ENCODE data around the gene WWOX.

The WWOX gene

DNA sequence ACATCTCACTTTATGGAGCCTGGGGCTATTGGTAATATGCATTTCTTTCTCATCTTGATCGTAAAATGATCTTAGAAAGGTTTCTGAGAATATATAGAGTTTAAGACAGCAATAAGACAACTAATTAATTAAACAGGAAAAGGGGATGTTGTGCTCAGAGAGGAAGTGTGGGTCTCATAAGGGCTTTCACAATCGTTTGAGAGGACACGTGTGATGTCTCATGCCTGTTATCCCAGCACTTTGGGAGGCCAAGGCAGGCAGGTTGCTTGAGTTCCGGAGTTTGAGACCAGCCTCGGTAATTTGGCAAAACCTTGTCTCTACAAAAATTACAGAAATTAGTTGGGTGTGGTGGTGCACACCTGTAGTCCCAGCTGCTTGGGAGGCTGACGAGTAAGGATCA lies 295.6 kb downstream of the WWOX start:
- Mint-ChIP-seq H3K27ac (no peak overlapping the region), H3K27me3 (no peaks in the 10 kb centered on the region), H3K9me3 (peaks cover 10 to 16% of the 10 kb centered on the region in 2 donors), H3K4me3 (no peak overlapping the region), H3K4me1 (no peaks in the 10 kb centered on the region)
- no peak for DNase-seq
- ATAC-seq: no peak

- H3K9me3 Mint-ChIP-seq: peaks cover 10 to 16% of the 10 kb centered on the region in 2 donors
- no peak for DNase-seq
Observed at GRCh38 chr16:78396046-78396445, 296.6 kb downstream of the WWOX start.

GRCh38 chr16:78396673-78397072 lies 297.2 kb downstream of the WWOX start:
- ATAC-seq (no peak), DNase-seq (no peak)
- no peaks in the 10 kb centered on the region for H3K27me3 Mint-ChIP-seq
- no peak overlapping the region for H3K4me3 Mint-ChIP-seq
- no peaks in the 10 kb centered on the region for H3K4me1 Mint-ChIP-seq
- H3K9me3 Mint-ChIP-seq: peaks cover 10 to 16% of the 10 kb centered on the region in 2 donors
- no peak overlapping the region for H3K27ac Mint-ChIP-seq

More at GRCh38 chr16:78396046-78396445, 296.6 kb downstream of the WWOX start:
- Mint-ChIP-seq H3K27ac (no peak overlapping the region), H3K4me1 (no peaks in the 10 kb centered on the region), H3K4me3 (no peak overlapping the region), H3K27me3 (no peaks in the 10 kb centered on the region)
- no peak for ATAC-seq

DNA sequence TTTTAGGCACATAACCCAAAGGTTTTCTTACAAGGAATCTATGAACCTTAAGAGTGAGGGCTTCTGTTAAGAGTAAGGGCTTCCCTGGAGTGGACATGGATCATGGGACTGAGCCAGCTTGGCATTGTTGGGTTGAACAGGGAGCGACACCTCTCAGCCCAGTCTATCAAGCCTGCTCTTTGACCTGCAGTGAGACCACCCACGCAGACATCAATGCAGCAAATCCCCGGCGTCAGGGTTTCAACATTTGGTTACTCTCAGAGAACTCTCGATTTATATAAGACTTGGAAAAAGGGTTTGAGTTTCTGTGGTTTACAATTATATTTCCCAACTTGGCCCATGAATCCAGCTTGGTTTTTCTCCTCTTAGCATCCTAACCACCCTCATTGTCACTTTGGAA lies 299.9 kb downstream of the WWOX start:
- peaks cover 5 to 18% of the 10 kb centered on the region in 2 donors for H3K9me3 Mint-ChIP-seq
- H3K4me3 Mint-ChIP-seq: no peak overlapping the region
- no peaks in the 10 kb centered on the region for H3K4me1 Mint-ChIP-seq
- ATAC-seq (no peak), DNase-seq (no peak)
- H3K27me3 Mint-ChIP-seq: no peaks in the 10 kb centered on the region
- H3K27ac Mint-ChIP-seq: no peak overlapping the region

- Mint-ChIP-seq H3K9me3 (peaks cover 5 to 21% of the 10 kb centered on the region in 2 donors), H3K27ac (no peak overlapping the region), H3K4me3 (no peak overlapping the region), H3K4me1 (no peaks in the 10 kb centered on the region), H3K27me3 (no peaks in the 10 kb centered on the region)
- no peak for ATAC-seq
- no peak for DNase-seq
Observed at GRCh38 chr16:78402833-78403232, 303.4 kb downstream of the WWOX start.

GRCh38 chr16:78405040-78405439 lies 305.6 kb downstream of the WWOX start:
- peaks cover 12 to 31% of the 10 kb centered on the region in 2 donors for H3K9me3 Mint-ChIP-seq
- no peaks in the 10 kb centered on the region for H3K4me1 Mint-ChIP-seq
- ATAC-seq: no peak
- no peaks in the 10 kb centered on the region for H3K27me3 Mint-ChIP-seq
- H3K27ac Mint-ChIP-seq: no peak overlapping the region
- DNase-seq: no peak
- H3K4me3 Mint-ChIP-seq: no peak overlapping the region

GRCh38 chr16:78405833-78406232 lies 306.4 kb downstream of the WWOX start:
- peaks cover 14 to 34% of the 10 kb centered on the region in 2 donors for H3K9me3 Mint-ChIP-seq
- DNase-seq (no peak), ATAC-seq (no peak)
- no peak overlapping the region for H3K27ac Mint-ChIP-seq
- H3K4me3 Mint-ChIP-seq: no peak overlapping the region
- H3K27me3 Mint-ChIP-seq: no peaks in the 10 kb centered on the region
- no peaks in the 10 kb centered on the region for H3K4me1 Mint-ChIP-seq

DNA sequence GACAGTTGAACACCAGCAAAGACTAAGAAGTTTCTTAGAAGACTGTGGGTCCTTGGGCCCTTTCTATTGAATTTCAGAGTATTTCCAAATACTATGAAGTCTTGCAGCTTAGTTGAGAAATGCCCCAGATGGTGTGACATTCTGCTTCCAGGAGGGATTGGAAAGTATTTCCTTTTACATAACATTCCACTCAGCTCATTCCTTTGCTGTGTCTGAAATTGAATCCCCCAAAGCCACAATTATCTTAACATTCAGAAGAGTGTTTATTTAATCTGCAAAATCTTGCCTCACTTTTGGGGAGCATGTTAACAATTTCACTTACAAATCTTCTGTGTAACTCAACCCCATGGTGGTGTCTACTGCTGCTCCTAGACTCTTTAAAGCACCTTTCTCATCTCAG lies 307.7 kb downstream of the WWOX start:
- Mint-ChIP-seq H3K27me3 (no peaks in the 10 kb centered on the region), H3K4me1 (no peaks in the 10 kb centered on the region), H3K4me3 (no peak overlapping the region), H3K9me3 (peaks cover 23 to 45% of the 10 kb centered on the region in 2 donors), H3K27ac (no peak overlapping the region)
- ATAC-seq: no peak
- no peak for DNase-seq

- H3K4me1 Mint-ChIP-seq: no peaks in the 10 kb centered on the region
- no peak for ATAC-seq
- H3K4me3 Mint-ChIP-seq: no peak overlapping the region
- no peaks in the 10 kb centered on the region for H3K27me3 Mint-ChIP-seq
- peaks cover 34 to 47% of the 10 kb centered on the region in 2 donors for H3K9me3 Mint-ChIP-seq
- H3K27ac Mint-ChIP-seq: no peak overlapping the region
- DNase-seq: no peak
Observed at GRCh38 chr16:78413651-78414050, 314.2 kb downstream of the WWOX start.

DNA sequence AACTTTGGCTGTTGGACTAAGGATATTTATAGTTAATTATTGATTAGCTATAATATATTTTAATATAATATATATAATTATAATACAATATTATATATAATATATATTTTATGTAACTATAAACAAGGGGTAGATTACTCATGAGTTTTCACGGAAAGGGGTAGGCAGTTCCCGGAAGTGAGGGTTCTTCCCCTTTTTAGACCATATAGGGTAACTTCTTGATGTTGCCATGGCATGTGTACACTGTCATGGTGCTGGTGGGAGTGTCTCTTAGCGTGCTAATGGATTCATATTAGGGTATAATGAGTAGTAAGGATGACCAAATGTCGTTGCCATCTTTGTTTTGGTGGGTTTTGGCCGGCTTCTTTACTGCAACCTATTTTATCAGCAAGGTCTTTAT lies 315.6 kb downstream of the WWOX start:
- Mint-ChIP-seq H3K9me3 (peaks cover 28 to 37% of the 10 kb centered on the region in 2 donors), H3K4me1 (no peaks in the 10 kb centered on the region), H3K27me3 (no peaks in the 10 kb centered on the region), H3K4me3 (no peak overlapping the region), H3K27ac (no peak overlapping the region)
- no peak for DNase-seq
- ATAC-seq: no peak

- ATAC-seq (no peak), DNase-seq (no peak)
- H3K4me1 Mint-ChIP-seq: no peaks in the 10 kb centered on the region
- H3K27me3 Mint-ChIP-seq: no peaks in the 10 kb centered on the region
- no peak overlapping the region for H3K27ac Mint-ChIP-seq
- H3K4me3 Mint-ChIP-seq: no peak overlapping the region
- H3K9me3 Mint-ChIP-seq: peaks cover 26 to 33% of the 10 kb centered on the region in 2 donors
Observed at GRCh38 chr16:78415669-78416068, 316.2 kb downstream of the WWOX start.

DNA sequence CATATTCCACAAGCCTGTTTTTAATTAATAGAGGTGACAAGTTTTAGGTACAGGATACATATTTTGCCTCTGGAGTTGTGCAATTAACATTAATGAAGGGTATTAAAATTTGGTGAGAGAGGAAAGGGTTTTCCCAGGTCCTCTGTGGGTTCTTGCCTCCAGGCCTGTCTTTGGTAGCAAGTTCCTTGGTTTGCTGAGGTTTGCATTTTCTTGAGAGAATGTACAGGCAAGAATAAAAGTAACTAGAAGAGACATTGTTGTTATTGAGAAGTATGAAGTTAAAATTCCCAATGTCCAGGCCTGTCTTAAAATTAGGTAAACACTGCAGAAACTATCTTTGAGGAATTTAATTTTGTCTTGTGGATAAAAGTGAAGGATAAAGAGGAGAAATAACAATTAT lies 316.9 kb downstream of the WWOX start:
- peaks cover 24 to 30% of the 10 kb centered on the region in 2 donors for H3K9me3 Mint-ChIP-seq
- H3K4me3 Mint-ChIP-seq: no peak overlapping the region
- no peak for ATAC-seq
- no peak overlapping the region for H3K27ac Mint-ChIP-seq
- no peaks in the 10 kb centered on the region for H3K27me3 Mint-ChIP-seq
- no peaks in the 10 kb centered on the region for H3K4me1 Mint-ChIP-seq
- DNase-seq: no peak

DNA sequence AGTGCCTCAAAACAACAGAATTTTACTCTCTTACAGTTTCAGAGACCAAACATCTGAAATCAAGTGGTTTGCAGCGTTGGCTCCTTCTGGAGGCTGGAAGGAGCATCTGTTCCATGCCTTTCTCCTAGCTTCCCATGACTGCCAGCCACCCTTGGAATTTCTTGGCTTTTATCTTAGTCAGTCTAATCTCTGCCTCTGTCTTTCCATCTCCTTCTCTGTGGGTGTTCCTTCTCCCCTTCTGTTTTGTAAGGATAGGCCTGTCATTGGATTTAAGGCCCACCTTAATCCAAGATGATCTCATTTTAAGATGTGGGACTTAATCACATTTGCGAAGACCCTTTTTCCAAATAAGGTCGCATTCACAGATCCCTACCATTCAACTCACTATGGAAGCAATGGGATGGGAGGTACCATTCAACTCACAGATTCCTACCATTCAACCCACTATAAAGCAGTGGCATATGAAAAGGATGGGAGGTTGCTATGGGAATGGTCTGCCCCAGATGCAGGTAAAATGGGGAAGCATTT lies 321.8 kb downstream of the WWOX start:
- no peaks in the 10 kb centered on the region for H3K27me3 Mint-ChIP-seq
- no peaks in the 10 kb centered on the region for H3K4me1 Mint-ChIP-seq
- no peak for ATAC-seq
- no peaks in the 10 kb centered on the region for H3K9me3 Mint-ChIP-seq
- H3K27ac Mint-ChIP-seq: no peak overlapping the region
- DNase-seq: no peak
- no peak overlapping the region for H3K4me3 Mint-ChIP-seq

DNA sequence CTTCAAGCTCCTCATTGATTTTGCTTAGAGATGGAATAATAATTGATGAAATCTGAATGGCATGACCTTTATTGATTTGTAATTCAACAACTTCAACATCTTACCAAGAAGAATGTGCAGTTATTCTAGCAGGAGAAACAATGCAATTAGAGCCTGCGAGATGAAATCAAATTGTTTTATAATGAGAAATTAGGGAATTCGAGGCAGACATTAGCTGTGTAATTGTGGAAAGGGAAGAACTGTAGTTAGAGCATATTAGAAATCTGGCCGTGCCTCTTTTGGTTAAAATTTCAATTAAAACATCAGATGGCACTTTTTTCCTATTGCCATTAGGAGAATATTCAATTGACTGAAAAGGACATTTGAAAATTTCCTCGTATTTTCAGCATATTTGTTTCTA lies 325.8 kb downstream of the WWOX start:
- H3K4me3 Mint-ChIP-seq: no peak overlapping the region
- H3K4me1 Mint-ChIP-seq: no peaks in the 10 kb centered on the region
- H3K27me3 Mint-ChIP-seq: no peaks in the 10 kb centered on the region
- H3K9me3 Mint-ChIP-seq: peaks cover 0 to 7% of the 10 kb centered on the region in 2 donors
- DNase-seq: no peak
- no peak overlapping the region for H3K27ac Mint-ChIP-seq
- ATAC-seq: no peak

DNA sequence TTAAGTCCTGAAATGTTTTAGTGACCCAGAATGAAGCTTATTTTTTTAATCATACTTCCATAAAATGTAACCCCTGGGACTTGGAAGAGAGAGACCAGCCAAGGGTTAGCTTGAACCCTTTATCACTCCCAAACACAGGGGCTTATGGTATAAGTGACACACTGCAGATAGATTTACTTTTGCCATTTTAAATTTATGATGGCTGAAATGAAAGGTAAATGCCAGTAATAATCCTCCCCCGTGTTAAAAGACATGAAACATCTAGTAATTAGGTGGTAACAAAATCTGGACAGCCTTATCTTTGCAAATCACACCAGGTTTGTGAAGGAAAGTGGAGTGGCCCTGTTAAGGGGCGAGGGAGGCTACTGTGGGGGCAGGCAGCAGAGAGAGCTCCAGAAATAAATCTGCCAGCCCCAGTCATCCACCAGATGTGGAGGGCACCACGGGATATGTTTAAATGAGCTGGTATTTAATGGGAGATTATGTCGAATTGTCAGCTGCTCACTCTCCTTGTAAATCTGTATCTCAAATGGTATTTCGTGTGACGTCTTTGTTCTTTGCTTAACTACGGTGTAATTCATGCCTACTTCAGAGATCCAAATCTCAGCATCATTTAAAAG lies 326.5 kb downstream of the WWOX start:
- ATAC-seq (no peak), DNase-seq (no peak)
- no peaks in the 10 kb centered on the region for H3K4me1 Mint-ChIP-seq
- H3K27ac Mint-ChIP-seq: no peak overlapping the region
- no peaks in the 10 kb centered on the region for H3K27me3 Mint-ChIP-seq
- peaks cover 0 to 7% of the 10 kb centered on the region in 2 donors for H3K9me3 Mint-ChIP-seq
- H3K4me3 Mint-ChIP-seq: no peak overlapping the region

- ATAC-seq (no peak), DNase-seq (no peak)
- Mint-ChIP-seq H3K27me3 (no peaks in the 10 kb centered on the region), H3K4me3 (no peak overlapping the region), H3K4me1 (no peaks in the 10 kb centered on the region), H3K9me3 (peaks cover 0 to 7% of the 10 kb centered on the region in 2 donors), H3K27ac (no peak overlapping the region)
Observed at GRCh38 chr16:78428193-78428592, 328.7 kb downstream of the WWOX start.

DNA sequence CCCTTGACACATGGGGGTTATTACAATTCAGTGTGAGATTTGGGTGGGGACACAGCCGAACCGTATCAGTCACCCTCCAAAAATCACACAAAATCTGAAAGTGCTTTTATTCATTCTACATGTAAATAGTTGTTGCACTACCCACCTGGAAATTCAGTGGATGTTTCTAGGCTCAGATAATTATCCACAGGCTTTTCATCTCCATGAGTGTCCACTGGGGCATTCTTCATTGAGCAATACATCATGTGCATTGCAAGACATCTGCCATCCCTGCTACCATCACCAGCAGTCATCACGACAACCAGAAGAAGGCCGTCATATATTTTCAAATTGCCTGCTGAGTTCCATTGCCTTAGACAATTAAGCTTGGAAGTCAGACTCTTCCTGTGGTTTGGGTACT lies 330.8 kb downstream of the WWOX start:
- peaks cover 6 to 14% of the 10 kb centered on the region in 2 donors for H3K9me3 Mint-ChIP-seq
- H3K27me3 Mint-ChIP-seq: no peaks in the 10 kb centered on the region
- ATAC-seq: no peak
- H3K4me3 Mint-ChIP-seq: no peak overlapping the region
- H3K4me1 Mint-ChIP-seq: no peaks in the 10 kb centered on the region
- H3K27ac Mint-ChIP-seq: no peak overlapping the region
- DNase-seq: no peak

Data from stimulated activated naive CD8-positive, alpha-beta T cell treated with anti-CD3 and anti-CD28 coated beads, Interleukin-15, amount 100 ng/mL, for 72 hours (primary cell).